Astrocyte of the cerebellum (primary cell): ENCODE results near the gene LRRC4C.

ENCODE experiments used
- DNase-seq: peaks from one replicate; pipeline ENCODE4 v3.0.0-alpha.2; 2011; ENCODE audit warnings: low read depth
- H3K4me3 ChIP-seq: 2 replicates; pipeline ENCODE4 v1.5.1; 2011; ENCODE audit warnings: mild to moderate bottlenecking, low read depth, low read length, moderate library complexity
- CTCF ChIP-seq: IDR thresholded peaks from 2 replicates; pipeline ENCODE4 v1.5.1; 2012; ENCODE audit warnings: low read length, low read depth, moderate library complexity, mild to moderate bottlenecking; ENCODE audit errors: missing control alignments
- in situ Hi-C: cut with HindIII; loops from 2 replicates; pipeline ENCODE4 v1.10.0; 2017; ENCODE audit warnings: low sequenced_read_pairs

Gene LRRC4C

GRCh38 chr11:40986320-40986719 is 473.1 kb downstream of the LRRC4C start:
- H3K4me3 ChIP-seq: no peak overlapping the region
- in situ Hi-C loops: no loop called here
- TF ChIP-seq CTCF: no peak
- no peak for DNase-seq

GRCh38 chr11:40975076-40975475 is 484.4 kb downstream of the LRRC4C start:
- DNase-seq: no peak
- no peak for TF ChIP-seq CTCF
- in situ Hi-C loops: loop anchor here (10.0 kb wide), 1 partner anchor 70 kb away; no protein-coding TSS in a partner anchor
- H3K4me3 ChIP-seq: no peak overlapping the region

GRCh38 chr11:40974186-40974795 is 485.2 kb downstream of the LRRC4C start:
- DNase-seq: no peak
- no peak overlapping the region for H3K4me3 ChIP-seq
- in situ Hi-C loops: loop anchor here (10.0 kb wide), 1 partner anchor 69 kb away; no protein-coding TSS in a partner anchor
- no peak for TF ChIP-seq CTCF

GRCh38 chr11:40958707-40959106 is 500.7 kb downstream of the LRRC4C start:
- TF ChIP-seq CTCF: no peak
- no peak overlapping the region for H3K4me3 ChIP-seq
- in situ Hi-C loops: no loop called here
- DNase-seq: no peak

GRCh38 chr11:40952479-40952878 is 507.0 kb downstream of the LRRC4C start:
- in situ Hi-C loops: no loop called here
- DNase-seq: no peak
- no peak overlapping the region for H3K4me3 ChIP-seq
- no peak for TF ChIP-seq CTCF

GRCh38 chr11:40938002-40938401 is 521.5 kb downstream of the LRRC4C start:
- in situ Hi-C loops: no loop called here
- no peak for TF ChIP-seq CTCF
- DNase-seq: no peak

More at GRCh38 chr11:40938002-40938401, 521.5 kb downstream of the LRRC4C start:
- no peak overlapping the region for H3K4me3 ChIP-seq
